Mucosa of stomach (tissue), 1 donor: ENCODE data around the gene SEC61A1.
A peak's percentile ranks its signal among the peaks of the same experiment; 100 is the strongest.

ENCODE experiments used
- H3K27me3 ChIP-seq: one replicate; pipeline ENCODE4 v1.7.0; 2013; ENCODE audit warnings: mild to moderate bottlenecking, low read length; ENCODE audit not compliant: control insufficient read depth, insufficient read depth
- H3K36me3 ChIP-seq: one replicate; pipeline ENCODE4 v1.7.0; 2013; ENCODE audit warnings: low read length; ENCODE audit not compliant: control insufficient read depth, insufficient read depth
- H3K4me1 ChIP-seq: one replicate; pipeline ENCODE4 v1.7.0; 2013; ENCODE audit warnings: mild to moderate bottlenecking, low read length; ENCODE audit not compliant: control insufficient read depth, insufficient read depth
- H3K4me3 ChIP-seq: one replicate; pipeline ENCODE4 v1.7.0; 2013; ENCODE audit warnings: low read length
- H3K9ac ChIP-seq: one replicate; pipeline ENCODE4 v1.7.0; 2013; ENCODE audit warnings: mild to moderate bottlenecking, low read length, moderate library complexity
- H3K9me3 ChIP-seq: one replicate; pipeline ENCODE4 v1.7.0; 2013; ENCODE audit warnings: mild to moderate bottlenecking, low read length, moderate library complexity; ENCODE audit not compliant: control insufficient read depth
- donor health status: Pancreatic carcinoma.

SEC61A1 gene

DNA sequence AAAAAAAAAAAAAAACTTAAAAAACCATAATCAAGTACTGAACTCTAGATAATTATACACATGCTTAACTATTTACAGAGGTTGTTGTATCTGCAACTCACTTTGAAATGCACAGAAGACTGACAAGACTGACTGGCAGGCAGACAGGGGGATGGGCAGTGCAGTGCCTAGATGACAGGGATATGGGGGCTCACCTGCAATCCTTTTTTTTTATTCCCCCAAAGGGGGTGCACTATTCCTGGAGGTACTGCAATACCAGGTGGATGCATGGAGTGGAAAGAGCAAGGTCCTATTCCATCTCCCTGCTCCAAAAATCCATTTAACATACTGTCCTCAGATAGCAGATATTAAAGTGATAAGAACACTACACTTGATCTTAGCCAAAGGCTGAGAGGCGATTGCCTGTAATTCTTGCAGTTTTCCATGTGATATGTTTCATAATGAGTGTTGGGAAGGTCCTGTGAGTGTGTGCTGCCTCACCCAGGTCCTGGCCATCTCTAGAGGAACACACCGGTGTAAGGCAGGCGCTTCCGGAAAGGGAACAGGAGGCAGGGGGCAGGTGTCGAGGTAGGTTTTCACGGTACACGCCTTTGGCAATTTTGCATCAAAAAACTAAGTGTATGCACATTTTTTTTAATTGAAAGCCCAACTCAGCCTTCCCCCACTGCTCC lies 22.7 kb downstream of the SEC61A1 start:
- peak overlapping the region; percentile 47 for H3K4me3 ChIP-seq
- H3K9me3 ChIP-seq, result no peaks in the 10 kb centered on the region
- peak overlapping the region; percentile 46 for H3K9ac ChIP-seq
- no peaks in the 10 kb centered on the region for H3K27me3 ChIP-seq
- H3K36me3 ChIP-seq, result peaks cover 15% of the 10 kb centered on the region
- H3K4me1 ChIP-seq, result peaks cover 22% of the 10 kb centered on the region

DNA sequence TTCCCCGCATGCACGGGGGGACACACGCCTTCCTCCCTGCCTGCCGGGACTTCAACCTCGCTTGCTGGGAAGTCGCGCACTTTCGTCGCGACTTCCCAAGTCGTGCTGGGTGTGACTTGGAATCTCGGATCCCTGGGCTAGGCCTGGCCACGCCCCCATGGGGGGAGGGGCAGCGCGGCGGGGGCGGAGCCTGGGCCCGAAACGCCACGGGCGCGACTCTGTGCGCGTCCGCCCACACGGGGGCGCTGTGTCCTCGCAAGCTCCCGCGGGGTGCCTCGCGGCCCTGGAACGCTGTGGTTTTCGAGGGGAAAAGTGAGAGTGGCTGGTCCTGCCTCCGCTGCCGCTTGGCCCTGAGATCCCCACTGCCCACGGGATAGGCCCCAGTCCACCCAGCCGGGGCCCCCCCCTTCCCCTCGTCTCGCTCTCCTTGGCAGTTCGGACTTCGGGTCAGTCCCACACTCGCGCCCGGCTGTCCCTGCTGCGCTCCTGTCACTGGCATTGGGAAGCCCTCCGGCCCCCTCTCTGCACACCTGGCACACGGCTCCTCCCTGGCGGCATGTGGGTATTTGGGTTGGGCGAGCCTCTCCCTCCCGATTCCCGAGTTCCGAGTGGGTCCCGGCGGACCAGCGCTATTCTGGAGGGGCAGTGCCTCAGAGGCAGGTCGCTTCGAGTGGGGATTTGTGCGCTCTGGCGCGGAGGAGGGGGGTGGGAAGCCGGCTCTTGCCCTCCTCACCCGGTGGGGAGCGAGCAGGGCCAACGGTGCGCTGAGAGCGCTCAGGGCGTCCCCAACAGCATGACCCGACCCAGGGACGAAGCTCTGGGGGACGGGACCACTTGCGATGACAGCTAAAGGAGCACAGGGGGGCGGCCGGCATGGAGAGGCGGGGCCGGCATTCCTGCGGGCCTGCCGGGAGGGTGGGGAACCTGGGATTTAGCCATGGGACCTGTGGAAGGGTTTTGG lies 23.6 kb downstream of the SEC61A1 start:
- peaks cover 22% of the 10 kb centered on the region for H3K4me1 ChIP-seq
- peak overlapping the region; percentile 46 for H3K9ac ChIP-seq
- no peaks in the 10 kb centered on the region for H3K9me3 ChIP-seq
- H3K36me3 ChIP-seq, result peaks cover 14% of the 10 kb centered on the region
- H3K4me3 ChIP-seq, result peak overlapping the region; percentile 47
- H3K27me3 ChIP-seq, result no peaks in the 10 kb centered on the region

DNA sequence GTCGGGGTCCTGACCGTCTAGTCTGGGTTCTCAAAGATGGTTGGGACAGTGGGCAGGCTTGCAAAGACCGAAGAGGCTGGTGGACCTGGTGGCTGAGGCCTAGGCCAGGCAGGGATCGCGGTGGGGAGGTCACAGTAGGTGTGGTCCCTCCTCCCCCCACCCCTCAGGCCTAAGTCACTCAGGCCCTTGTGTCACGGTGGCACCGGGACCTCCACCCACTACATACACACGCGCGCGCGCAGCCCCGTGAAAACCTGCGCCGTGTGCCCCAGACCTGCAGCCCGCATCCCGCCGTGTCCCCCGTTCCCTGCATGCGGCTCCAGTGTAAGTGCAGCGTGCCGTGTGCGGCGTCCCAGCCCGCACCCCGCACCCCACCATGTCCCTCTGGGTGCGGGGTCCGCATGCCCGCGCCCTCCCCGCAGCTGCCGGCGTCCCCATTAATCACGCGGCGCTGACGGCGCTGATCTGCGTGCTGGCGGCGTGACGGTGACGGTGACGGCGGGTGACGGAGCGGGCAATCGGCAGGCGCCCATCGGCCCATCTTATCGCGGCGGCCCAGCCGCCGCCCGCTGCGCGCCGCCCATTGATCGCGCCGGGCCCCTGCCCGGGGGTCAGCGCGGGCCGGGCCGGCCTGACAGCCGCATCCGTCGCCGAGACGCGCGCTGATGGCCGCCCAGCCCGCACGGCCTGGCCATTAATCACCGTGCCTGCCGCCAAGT lies 24.4 kb downstream of the SEC61A1 start:
- Histone ChIP-seq H3K4me1 (peaks cover 22% of the 10 kb centered on the region), H3K4me3 (no peak overlapping the region), H3K36me3 (peaks cover 8% of the 10 kb centered on the region), H3K9ac (peak overlapping the region; percentile 46), H3K27me3 (no peaks in the 10 kb centered on the region), H3K9me3 (no peaks in the 10 kb centered on the region)

DNA sequence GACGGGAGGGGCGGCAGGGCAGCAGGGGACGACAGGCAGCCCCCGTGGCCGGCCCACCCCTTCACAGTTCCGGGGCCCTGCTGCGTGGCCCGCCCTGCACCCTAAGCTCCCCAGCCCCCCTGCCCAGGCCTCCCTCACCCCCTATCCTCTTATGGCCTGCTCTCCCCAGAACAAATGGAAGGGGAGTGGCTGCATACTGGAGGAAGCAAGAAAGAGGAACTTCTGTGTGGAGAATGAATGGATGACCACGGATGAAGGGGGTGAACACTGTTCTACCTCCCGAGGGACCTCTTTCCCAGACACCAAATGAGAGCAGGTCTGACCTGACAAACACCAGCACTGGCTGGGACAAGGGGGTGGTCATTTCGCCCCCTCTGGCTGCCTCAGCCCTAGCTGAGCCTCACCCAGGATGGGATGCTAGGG lies 25.0 kb downstream of the SEC61A1 start:
- Histone ChIP-seq H3K9ac (no peak overlapping the region), H3K36me3 (peaks cover 9% of the 10 kb centered on the region), H3K4me1 (peaks cover 22% of the 10 kb centered on the region), H3K4me3 (no peak overlapping the region), H3K9me3 (no peaks in the 10 kb centered on the region), H3K27me3 (no peaks in the 10 kb centered on the region)

DNA sequence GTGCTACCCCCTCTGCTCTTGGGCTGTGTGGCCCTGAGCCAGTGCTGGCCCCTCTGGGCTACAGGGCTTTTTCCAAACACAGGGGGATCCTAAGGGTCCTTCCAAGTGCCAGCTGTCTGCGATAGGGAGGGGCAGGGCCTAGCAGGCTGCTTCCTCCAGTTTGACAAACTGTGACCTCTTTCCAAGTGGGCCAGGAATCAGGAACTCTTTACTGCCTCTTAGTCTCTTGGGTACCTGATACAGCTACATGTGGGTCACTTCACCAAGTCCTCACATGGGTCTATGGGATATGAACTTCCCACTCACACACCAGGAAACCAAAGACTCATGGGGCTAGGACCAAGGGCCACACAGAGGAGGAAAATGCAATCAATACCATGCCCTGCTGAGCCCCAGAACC lies 25.4 kb downstream of the SEC61A1 start:
- Histone ChIP-seq H3K4me3 (no peak overlapping the region), H3K9ac (no peak overlapping the region), H3K4me1 (peaks cover 22% of the 10 kb centered on the region), H3K27me3 (no peaks in the 10 kb centered on the region), H3K36me3 (peaks cover 9% of the 10 kb centered on the region), H3K9me3 (no peaks in the 10 kb centered on the region)

DNA sequence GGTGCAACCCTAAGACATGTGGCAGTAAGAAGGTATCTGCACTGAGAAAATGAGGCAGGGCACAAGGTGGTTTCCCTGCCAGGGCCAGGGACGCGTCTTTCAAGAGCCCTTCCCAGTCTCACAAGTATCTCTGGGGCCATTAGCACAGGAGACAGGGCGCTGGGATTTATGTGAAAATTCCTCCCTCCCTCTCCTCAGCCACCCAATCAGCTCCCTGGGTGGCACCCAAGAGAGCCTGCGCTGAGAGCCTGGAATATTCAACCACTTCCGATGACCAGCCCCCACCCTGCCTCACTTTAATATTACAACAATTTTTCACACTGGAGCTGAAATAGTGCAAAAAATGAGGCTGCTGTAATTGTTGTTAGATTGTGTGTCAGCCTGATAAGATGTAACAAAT lies 26.1 kb downstream of the SEC61A1 start:
- Histone ChIP-seq H3K9me3 (no peaks in the 10 kb centered on the region), H3K27me3 (no peaks in the 10 kb centered on the region), H3K4me1 (peaks cover 22% of the 10 kb centered on the region), H3K9ac (no peak overlapping the region), H3K4me3 (no peak overlapping the region), H3K36me3 (peaks cover 6% of the 10 kb centered on the region)

DNA sequence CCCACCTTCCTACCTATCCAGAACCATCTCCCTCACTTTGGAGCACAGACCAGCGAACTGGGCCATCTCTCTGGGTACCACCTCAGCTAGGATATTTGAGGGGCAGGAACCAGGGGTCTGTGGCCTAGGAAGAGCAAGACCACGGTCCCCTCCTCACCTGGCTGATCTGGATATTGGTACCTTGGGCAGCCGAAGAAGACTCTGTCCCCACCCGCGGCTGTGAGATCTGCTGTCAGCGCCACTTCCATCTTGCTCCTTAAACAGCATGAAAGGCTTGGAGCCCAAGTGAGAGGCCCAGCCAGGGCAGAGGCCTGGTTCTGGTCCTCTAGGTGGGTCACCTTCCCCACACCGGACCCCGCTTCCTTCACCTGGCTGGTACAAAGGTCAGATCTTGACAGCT lies 26.6 kb downstream of the SEC61A1 start:
- Histone ChIP-seq H3K9me3 (no peaks in the 10 kb centered on the region), H3K4me1 (peaks cover 23% of the 10 kb centered on the region), H3K27me3 (no peaks in the 10 kb centered on the region), H3K36me3 (peaks cover 6% of the 10 kb centered on the region), H3K4me3 (no peak overlapping the region), H3K9ac (no peak overlapping the region)

DNA sequence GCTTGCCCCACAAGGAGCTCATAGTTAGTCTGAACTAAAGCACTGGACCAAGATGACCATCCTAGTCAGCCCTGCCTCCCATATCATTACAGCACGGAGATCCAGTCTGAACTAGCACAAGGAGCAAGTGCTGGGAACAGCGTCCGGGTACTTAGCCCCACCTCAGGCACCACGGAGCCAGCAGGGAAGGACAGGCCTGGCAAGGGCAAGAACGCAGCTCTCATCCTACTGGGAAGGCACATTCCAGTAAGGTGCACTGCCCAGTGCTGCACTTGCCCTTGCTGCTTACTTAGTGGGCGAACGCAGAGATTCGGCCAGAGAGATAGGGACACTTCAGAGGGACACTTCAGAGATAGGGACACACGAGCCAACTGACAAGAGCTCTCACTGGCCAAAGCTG lies 27.6 kb downstream of the SEC61A1 start:
- peaks cover 6% of the 10 kb centered on the region for H3K36me3 ChIP-seq
- H3K4me3 ChIP-seq, result no peak overlapping the region
- peaks cover 32% of the 10 kb centered on the region for H3K4me1 ChIP-seq

DNA sequence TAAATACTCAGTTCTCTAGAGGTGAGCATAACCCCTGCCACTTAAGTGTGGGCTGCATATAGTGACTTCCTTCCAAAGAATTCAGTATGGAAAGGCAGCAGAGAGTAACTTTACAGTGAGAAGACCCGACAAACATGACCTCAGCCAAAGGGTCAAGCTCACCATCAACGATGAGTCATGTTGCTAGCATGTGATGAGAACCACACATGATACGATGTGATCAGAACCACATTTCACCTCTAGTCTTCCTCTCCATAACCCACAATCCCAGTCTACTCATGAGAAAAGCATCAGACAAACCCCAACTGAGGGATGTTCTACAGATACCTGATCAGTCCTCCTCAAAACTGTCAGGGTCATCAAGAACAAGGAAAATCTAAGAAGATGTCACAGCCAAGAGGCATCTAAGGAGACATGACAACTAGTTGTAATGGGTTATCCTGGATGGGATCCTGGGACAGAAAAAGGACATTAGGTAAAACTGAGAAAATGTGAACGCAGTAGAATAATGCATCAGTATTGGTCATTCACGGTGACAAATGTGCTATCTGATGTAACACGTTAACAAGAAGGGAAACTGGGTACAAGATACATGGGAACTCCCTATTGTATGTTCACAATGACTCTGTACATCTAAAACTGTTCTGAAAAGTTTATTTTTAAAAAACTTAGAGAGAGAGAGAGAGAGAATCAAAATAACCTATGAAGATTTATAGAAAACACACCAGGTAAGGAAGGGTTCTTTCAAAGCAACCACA lies 28.3 kb downstream of the SEC61A1 start:
- Histone ChIP-seq H3K9me3 (no peaks in the 10 kb centered on the region), H3K36me3 (peaks cover 6% of the 10 kb centered on the region), H3K4me3 (no peak overlapping the region), H3K9ac (no peak overlapping the region), H3K27me3 (no peaks in the 10 kb centered on the region), H3K4me1 (peaks cover 30% of the 10 kb centered on the region)

More for the DNA sequence above, 27.6 kb downstream of the SEC61A1 start:
- Histone ChIP-seq H3K27me3 (no peaks in the 10 kb centered on the region), H3K9me3 (no peaks in the 10 kb centered on the region), H3K9ac (no peak overlapping the region)

DNA sequence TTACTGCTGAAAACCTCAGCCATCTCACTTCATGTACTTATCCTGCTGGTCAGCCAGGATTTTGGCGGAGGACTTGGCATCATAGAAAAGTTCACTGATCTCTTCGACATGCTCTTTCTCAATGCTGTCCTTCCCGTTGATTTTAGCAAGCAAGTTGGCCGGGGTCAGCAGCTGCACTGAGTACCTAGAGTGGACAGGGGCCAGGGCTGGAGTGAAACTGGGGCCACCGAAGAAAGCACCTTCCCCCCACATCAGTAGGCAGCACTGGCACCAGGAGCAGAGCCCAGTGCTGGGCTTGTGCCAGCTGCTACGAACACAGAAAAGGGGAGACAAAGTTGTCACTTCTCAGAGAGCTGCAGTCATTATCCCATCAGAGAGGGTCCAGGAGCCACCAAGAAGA lies 29.0 kb downstream of the SEC61A1 start:
- Histone ChIP-seq H3K9me3 (no peaks in the 10 kb centered on the region), H3K9ac (no peak overlapping the region), H3K4me1 (peaks cover 24% of the 10 kb centered on the region), H3K36me3 (peaks cover 6% of the 10 kb centered on the region), H3K27me3 (no peaks in the 10 kb centered on the region), H3K4me3 (no peak overlapping the region)

DNA sequence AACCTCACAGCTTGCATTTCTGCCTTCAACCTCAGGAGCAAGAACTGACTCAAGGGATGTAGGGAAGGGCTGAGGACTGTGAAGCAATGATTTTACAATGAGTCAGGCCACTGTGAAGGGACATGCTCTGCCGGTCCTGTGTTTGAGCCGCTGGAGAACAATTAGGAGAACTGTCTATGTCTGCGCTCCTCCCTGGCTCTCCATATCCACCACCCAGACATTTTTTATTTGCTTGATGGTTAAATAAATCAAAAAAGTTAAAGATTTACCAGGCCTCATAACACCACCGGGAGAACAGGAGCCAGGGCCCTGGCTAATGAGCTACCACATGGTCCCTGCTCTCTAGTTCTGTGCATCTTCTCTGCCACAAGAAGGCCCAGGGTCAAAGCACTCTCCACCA lies 29.6 kb downstream of the SEC61A1 start:
- Histone ChIP-seq H3K4me3 (no peak overlapping the region), H3K27me3 (no peaks in the 10 kb centered on the region), H3K36me3 (peaks cover 6% of the 10 kb centered on the region), H3K4me1 (peaks cover 23% of the 10 kb centered on the region), H3K9ac (no peak overlapping the region), H3K9me3 (no peaks in the 10 kb centered on the region)
